Right ventricle myocardium superior (tissue), 1 donor: Measurements from ENCODE around the gene BCL2L1. TPM values are rescaled to one million over a fixed set of nuclear protein-coding genes. Genes with fewer than 3 reads are reported as not detected.
"Not testable (repeated sequence)": the region's sequence is repeated elsewhere in the genome, so short reads cannot be mapped to it uniquely, and the experiment has no call there.

Source experiments
- ATAC-seq: fragments of 200-7000 bp; cut with Tn5 transposase; one replicate; pipeline ENCODE4 v1.9.1; 2020; ENCODE audit warnings: mild to moderate bottlenecking; ENCODE audit not compliant: poor library complexity
- DNase-seq: peaks from one replicate; pipeline ENCODE4 v3.0.0-alpha.2; 2020
- intact Hi-C: fragments of 100-400 bp; cut with DNase I; formaldehyde crosslinking; loops from one replicate; pipeline ENCODE4 v1.11.2; 2022
- total RNA-seq: library from RNA; stranded (reverse); fragmentation: NEBNext Ultra II Directional; extraction: Animal tissue kit (Norgen Biotek cat#: 25700); gene quantifications from one replicate; pipeline ENCODE4 v1.2.1, GENCODE V29; 2021
- donor health status: DM: no; HTN: yes; CAD: no; lungs with severe emphysema.

The BCL2L1 gene
- total RNA-seq, 1 donor from 2014 or later = 48.7 TPM

DNA sequence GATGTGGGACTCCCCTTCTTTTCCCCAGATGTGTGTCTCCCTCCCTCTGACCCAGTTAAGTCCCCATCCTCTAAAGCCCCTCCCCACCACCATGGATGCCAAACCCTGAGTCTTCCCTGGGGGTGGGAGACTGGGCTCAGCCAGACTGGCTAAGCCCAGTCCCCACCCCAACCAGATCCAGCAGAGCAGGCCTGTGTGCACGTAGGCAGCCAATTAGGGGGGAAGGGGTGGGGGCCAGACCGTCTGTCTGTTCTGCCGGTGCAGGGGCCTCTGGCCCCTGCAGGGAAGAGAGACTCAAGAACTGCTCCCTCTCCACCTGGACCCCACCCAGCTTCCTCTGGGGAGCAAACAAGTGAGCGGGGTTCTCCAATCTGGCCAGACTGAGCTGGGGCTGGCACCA lies 84.4 kb downstream of the BCL2L1 start:
- peak; percentile 37 for ATAC-seq
- intact Hi-C loops = no loop called here
- DNase-seq = peak; percentile 26

DNA sequence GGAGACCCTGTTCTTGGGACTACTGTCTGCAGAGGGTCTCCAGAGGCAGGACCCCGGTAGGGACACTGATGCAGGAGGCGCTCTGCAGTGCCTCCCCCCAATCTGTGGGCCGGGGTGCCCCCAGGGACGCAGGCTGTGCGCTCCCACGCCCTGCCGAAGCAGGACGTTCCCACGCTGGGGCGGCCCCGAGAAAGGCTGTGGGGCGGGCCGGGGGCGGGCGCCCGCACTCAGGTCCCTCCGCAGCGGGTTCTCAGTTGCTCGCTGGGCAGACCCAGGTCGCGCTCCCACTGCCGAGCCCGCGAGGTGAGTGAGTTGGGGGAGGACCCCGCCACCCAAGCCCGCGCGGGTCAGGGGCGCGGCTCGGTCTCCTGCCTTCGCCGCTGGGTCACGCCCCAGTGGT lies 85.0 kb downstream of the BCL2L1 start, which contains the start of gene COX4I2:
TSS of gene COX4I2 (plus strand) at position 253 of the 400 bp plus-strand sequence. CDS start 1,106 bp downstream, outside the sequence.
- DNase-seq (peak; percentile 56), ATAC-seq (peak; percentile 54)
- intact Hi-C loops = no loop called here

DNA sequence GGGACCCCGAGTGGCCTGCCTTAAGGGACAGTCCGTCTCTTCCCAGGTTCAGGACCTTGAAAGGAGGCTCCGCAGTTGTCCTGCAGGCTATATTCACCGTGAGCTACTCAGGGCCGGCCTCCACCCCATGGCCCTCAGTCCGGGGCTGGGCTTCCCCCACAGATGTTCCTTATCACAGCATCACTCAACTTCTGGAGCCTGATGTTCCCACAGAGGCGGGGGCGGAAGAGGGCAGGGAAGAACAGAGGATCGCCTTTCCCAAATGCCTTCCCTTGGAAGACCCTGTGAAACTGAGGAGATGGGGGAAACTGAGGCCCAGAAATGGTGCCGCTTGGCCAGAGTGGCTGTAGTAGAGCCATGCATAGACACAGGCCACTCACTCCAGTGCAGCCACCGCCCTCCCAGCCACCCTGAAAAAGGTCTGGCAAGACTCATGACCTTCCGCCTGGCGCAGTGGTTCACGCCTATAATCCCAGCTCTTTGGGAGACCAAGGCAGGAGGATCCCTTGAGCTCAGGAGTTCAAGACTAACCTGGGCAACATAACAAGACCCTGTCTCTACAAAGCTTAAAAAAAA lies 89.2 kb downstream of the BCL2L1 start:
- peak; percentile 34 for DNase-seq
- intact Hi-C loops = no loop called here
- ATAC-seq = peak; percentile 19

DNA sequence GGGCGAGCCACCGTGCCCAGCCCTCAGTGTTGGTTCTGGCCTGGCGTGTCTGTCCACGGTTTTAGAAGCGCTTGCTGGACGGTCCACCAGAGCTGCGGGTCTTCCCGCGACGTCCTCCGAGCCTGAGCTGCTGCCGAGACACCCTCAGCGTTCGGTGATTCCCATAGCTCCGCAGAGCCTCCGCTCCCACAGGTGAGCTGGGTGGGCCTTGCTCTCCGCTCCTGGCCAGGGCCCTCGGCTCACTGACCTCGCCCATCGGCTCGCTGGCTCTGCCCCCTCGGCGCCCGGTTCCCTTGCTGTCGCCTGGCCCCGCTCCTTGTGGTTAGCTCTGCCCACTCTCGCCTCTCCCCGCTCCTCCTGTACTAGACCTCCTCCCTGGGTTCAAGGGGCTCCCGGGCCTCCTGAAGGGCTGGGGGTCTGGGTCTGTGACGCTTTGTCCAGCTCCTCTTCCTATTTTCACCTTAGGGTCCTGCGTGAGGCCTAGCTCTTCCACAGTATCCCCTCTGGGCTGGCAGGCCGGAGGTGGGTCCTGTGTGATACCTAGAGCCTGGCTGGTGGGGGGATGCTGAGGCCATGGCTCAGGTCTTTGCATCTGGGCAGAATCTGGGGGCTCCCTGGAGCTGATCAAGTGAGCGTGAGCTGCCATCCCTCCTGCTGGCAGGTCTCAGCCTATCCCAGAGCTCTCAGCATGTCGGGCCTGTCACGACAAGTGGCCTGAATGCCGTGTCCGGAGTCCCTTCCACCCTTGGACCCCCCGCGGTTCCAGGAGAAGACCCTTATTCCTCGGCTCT lies 89.9 kb downstream of the BCL2L1 start:
- no peak for ATAC-seq
- peak; percentile 27 for DNase-seq
- intact Hi-C loops = no loop called here

DNA sequence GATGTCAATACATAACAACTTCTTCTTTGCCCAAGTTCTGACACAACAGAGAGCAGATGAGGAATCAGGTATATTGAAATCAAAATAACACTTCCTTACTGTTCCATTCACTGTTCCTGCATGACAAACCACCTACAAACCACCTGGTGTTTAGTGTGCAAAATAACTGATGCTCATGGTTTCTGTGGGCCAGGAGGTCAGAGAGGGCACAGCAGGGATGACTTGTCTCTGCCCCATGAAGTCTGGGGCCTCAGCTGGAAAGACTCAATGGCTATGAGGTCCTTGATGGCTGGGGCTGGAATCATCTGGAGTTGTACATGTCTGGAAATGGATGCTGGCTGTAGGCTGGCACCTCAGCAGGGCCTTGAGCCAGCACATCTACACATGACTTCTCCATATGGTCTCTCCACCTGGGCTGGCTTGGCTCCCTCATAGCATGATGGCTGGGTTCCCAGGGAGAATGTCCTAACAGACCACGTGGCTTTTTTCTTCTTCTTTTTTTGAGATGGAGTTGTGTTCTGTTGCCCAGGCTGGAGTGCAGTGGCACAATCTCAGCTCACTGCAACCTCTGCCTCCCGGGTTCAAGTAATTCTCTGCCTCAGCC lies 92.4 kb downstream of the BCL2L1 start:
- intact Hi-C loops = no loop called here
- ATAC-seq (no peak), DNase-seq (no peak)

DNA sequence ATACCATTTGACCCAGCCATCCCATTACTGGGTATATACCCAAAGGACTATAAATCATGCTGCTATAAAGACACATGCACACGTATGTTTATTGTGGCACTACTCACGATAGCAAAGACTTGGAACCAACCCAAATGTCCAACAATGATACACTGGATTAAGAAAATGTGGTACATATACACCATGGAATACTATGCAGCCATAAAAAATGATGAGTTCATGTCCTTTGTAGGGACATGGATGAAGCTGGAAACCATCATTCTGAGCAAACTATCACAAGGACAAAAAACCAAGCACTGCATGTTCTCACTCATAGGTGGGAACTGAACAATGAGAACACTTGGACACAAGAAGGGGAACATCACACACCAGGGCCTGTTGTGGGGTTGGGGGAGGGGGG lies 94.6 kb downstream of the BCL2L1 start:
- intact Hi-C loops, DNase-seq, ATAC-seq: not testable (repeated sequence)

DNA sequence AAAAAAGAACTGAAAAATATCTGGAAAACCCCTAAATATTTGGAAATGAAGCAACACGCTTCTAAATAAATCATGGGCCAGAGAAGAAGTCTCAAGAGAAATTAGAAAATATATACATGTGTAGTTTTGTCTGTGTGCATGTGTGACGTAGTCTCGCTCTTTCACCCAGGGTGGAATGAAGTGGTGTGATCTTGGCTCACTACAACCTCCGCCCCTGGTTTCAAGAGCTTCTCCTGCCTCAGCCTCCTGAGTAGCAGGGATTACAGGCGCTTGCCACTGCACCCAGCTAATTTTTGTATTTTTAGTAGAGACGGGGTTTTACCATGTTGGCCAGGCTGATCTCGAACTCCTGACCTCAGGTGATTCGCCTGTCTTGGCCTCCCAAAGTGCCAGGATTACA lies 96.1 kb downstream of the BCL2L1 start:
- intact Hi-C loops, ATAC-seq, DNase-seq: not testable (repeated sequence)

DNA sequence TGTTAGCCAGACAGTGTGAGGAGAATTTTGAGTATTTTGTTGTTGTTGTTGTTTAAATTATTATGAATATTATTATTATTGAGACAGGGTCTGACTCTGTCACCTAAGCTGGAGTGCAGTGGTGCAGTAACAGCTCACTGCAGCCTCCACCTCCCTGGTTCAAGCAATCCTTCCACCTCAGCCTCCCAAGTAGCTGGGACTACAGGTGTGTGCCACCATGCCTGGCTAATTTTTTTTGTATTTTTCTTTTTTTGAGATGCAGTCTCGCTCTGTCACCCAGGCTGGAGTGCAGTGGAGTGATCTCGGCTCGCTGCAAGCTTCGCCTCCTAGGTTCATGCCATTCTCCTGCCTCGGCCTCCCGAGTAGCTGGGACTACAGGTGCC lies 99.6 kb downstream of the BCL2L1 start:
- peak; percentile 6 for DNase-seq
- ATAC-seq, intact Hi-C loops: not testable (repeated sequence)

DNA sequence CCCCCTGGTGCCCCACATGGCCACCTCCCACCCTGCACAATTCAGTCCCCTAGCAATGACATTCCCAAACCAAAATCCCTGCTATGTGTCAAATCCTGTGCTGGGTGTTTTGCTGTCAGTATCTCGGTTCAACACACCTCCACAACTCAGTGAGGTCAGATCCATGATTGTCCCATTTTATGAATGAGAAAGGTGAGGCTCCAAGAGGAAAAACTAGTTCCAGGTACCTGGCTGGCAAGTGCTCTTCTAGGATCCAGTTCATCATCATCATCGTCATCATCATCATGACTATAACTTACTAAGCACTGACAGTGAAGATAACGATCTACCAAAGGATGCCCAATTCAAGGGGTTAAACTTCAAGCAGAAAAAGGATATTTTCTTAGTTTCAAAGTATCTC lies 102.4 kb downstream of the BCL2L1 start:
- no peak for ATAC-seq
- DNase-seq = no peak
- intact Hi-C loops = no loop called here

DNA sequence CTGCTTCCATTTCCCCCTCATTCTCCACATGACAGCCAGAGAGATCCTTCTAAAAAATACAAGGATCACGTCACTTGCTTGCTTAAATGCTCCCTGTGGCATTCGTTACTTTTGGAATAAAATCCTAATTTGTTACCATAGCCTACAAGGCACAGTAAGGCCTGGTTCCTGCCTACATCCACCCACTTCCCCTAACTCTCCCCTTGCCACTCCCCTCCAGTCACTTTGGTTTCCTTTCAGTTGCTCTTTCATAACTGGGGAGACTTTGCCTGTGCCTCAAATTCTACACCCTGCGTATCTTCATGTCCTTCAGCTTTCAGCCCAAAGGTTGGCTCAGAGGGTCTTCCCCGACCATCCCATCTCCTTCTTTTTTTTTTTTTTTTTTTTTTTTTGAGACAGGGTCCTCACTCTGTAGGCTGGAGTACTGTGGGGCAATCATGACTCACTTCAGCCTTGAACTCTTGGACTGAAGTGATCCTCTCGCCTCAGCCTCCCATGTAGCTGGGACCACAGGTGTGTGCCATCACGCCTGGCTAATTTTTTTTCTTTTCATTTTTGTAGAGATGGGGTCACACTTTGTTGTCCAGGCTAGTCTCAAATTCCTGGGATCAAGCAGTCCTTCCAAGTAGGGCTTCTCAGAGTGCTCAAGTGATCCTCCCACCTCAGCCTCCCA lies 105.1 kb downstream of the BCL2L1 start:
- no peak for ATAC-seq
- DNase-seq = no peak
- intact Hi-C loops = no loop called here

DNA sequence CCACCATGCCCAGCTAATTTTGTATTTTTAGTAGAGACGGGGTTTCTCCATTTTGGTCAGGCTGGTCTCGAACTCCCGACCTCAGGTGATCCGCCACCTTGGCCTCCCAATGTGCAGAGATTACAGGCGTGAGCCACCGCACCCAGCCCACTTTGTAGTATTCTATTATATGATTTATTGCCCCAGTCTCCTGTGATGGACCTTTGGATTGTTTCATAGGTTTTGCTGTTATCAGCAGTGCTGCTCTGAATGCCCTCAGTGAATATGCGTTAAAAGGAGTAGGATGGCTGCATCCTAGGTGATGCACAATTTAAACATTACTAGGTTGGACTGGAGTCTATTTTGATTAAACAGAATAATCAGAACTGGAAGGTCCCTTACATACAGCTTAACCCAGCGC lies 107.3 kb downstream of the BCL2L1 start:
- ATAC-seq (no peak), DNase-seq (no peak)
- intact Hi-C loops = no loop called here

Other genes starting within 250 kb of the BCL2L1 start
- gene DEFB124, start 247.7 kb downstream of the BCL2L1 start, total RNA-seq = not detected
- 1.5 TPM for gene REM1, start 247.6 kb downstream of the BCL2L1 start, total RNA-seq
- 40.9 TPM for gene HM13, start 208.4 kb downstream of the BCL2L1 start, total RNA-seq
- 89.5 TPM for gene ID1, start 117.6 kb downstream of the BCL2L1 start, total RNA-seq
- 9.3 TPM for gene COX4I2, start 85.0 kb downstream of the BCL2L1 start, total RNA-seq
- gene TPX2, start 16.4 kb upstream of the BCL2L1 start, total RNA-seq = 0.97 TPM
- gene MYLK2, start 96.5 kb upstream of the BCL2L1 start, total RNA-seq = 0.19 TPM
- gene FOXS1, start 122.7 kb upstream of the BCL2L1 start, total RNA-seq = 0.62 TPM
- 2.5 TPM for gene DUSP15, start 147.7 kb upstream of the BCL2L1 start, total RNA-seq
- not detected for gene TTLL9, start 147.8 kb upstream of the BCL2L1 start, total RNA-seq
- gene PDRG1, start 229.2 kb upstream of the BCL2L1 start, total RNA-seq = 11.1 TPM
- not detected for gene XKR7, start 245.3 kb upstream of the BCL2L1 start, total RNA-seq